ENCODE data around the gene GLIS1. TPM values are rescaled to one million over a fixed set of nuclear protein-coding genes. Genes with fewer than 3 reads are reported as not detected.

The GLIS1 gene
- total and polyA plus RNA-seq, 2 donors (not counting 3 experiments of a cell fraction or from before 2014, with no cell fraction given), result not detected

- Histone ChIP-seq H3K27ac (ENCODE audit: insufficient read depth, low read depth, low read length) (no peak overlapping the region), H2AFZ (ENCODE audit: low read depth, low read length) (no peak overlapping the region), H4K20me1 (replicated peaks; ENCODE audit: control insufficient read depth, extremely low read depth, insufficient read depth, low read length) (no peaks in the 10 kb centered on the region), H3K4me3 (replicated peaks in 1 of 3; ENCODE audit: insufficient read depth in 1 of 3, low read depth in 1 of 3, low read length in 3 of 3) (no peak overlapping the region), H3K4me1 (ENCODE audit: control insufficient read depth, extremely low read depth, insufficient read depth, low read length) (no peaks in the 10 kb centered on the region), H3K27me3 (ENCODE audit: control insufficient read depth in 2 of 2, insufficient read depth in 2 of 2, low read length in 2 of 2) (no peaks in the 10 kb centered on the region), H3K36me3 (ENCODE audit: control insufficient read depth in 2 of 2, extremely low read depth in 1 of 2, insufficient read depth in 2 of 2, low read length in 2 of 2) (no peaks in the 10 kb centered on the region), H3K79me2 (ENCODE audit: control insufficient read depth, insufficient read depth, low read length) (no peaks in the 10 kb centered on the region), H3K9ac (replicated peaks; ENCODE audit: extremely low read depth, insufficient read depth, low read length) (no peak overlapping the region), H3K4me2 (ENCODE audit: insufficient read depth, low read length) (no peak overlapping the region), H3K9me3 (replicated peaks; ENCODE audit: control insufficient read depth, insufficient read depth, low read length) (no peaks in the 10 kb centered on the region), H3K9me1 (replicated peaks; ENCODE audit: control insufficient read depth, extremely low read depth, insufficient read depth, low read length) (no peaks in the 10 kb centered on the region)
- ChIA-PET CTCF (interaction anchor here (1.3 kb wide), 1 partner anchor 11 kb away, joined by 3 read pairs; no protein-coding TSS in a partner anchor), POLR2A (no interaction called here)
- TF ChIP-seq JUN (IDR thresholded peaks at IDR 0.05; ENCODE audit: borderline replicate concordance, insufficient read depth, insufficient read length, low read depth) (no peak), CTCF (IDR thresholded peaks at IDR 0.05; ENCODE audit: extremely low read depth in 1 of 2, insufficient read depth in 1 of 2, low read depth in 1 of 2, low read length in 2 of 2) (no peak), GATA2 (IDR thresholded peaks at IDR 0.05; ENCODE audit: insufficient read depth, insufficient read length, low read depth, low read length) (no peak), MYC (IDR thresholded peaks at IDR 0.05; ENCODE audit: low read depth, low read length) (no peak), MAX (IDR thresholded peaks at IDR 0.05; ENCODE audit: insufficient read depth, insufficient read length) (no peak), POLR2AphosphoS5 (IDR thresholded peaks at IDR 0.05; ENCODE audit: insufficient read depth, low read depth, low read length) (no peak), FOS (IDR thresholded peaks at IDR 0.05; ENCODE audit: borderline replicate concordance, insufficient read depth, low read length) (no peak), POLR2A (IDR thresholded peaks at IDR 0.05; ENCODE audit: low read depth, low read length) (no peak), EZH2 (IDR thresholded peaks at IDR 0.05; ENCODE audit: borderline replicate concordance, low read depth, low read length, severe bottlenecking) (no peak)
- dilution Hi-C loops (cut with MboI; ENCODE audit: extremely low pct_ligation_motif_present, low sequenced_read_pairs), result no loop called here
- DNase-seq (ENCODE audit: low read depth, low spot score), result no peak
- BruUV-seq (replicated peaks), result no TSS peak
- FAIRE-seq, result no peak
- intact Hi-C loops (cut with micrococcal nuclease), result no loop called here
Observed at GRCh38 chr1:53600001-53600400, 139.0 kb downstream of the GLIS1 start.
